T-helper 1 cell treated with Interleukin-12 subunit alpha and Interleukin-12 subunit beta and Interleukin-4 antibody, amounts not matched to agents 30 ng/mL and 1 ng/mL, for 36 hours (primary cell): ENCODE results near the gene RASD1. TPM values are rescaled to one million over a fixed set of nuclear protein-coding genes. Genes with fewer than 3 reads are reported as not detected.

Source experiments
- intact Hi-C: fragments of 100-400 bp; cut with micrococcal nuclease; formaldehyde crosslinking; loops from one replicate; pipeline ENCODE4 v1.15.1; 2024
- total RNA-seq: library from RNA; stranded (reverse); gene quantifications from 2 replicates; pipeline ENCODE4 v1.2.3, GENCODE V29; 2022

Gene RASD1
- total RNA-seq, 1 donor from 2014 or later = 2.1 TPM

- intact Hi-C loops = no loop called here
These were observed 16.0 kb upstream of the RASD1 start for GRCh38 chr17:17511881-17512858.

DNA sequence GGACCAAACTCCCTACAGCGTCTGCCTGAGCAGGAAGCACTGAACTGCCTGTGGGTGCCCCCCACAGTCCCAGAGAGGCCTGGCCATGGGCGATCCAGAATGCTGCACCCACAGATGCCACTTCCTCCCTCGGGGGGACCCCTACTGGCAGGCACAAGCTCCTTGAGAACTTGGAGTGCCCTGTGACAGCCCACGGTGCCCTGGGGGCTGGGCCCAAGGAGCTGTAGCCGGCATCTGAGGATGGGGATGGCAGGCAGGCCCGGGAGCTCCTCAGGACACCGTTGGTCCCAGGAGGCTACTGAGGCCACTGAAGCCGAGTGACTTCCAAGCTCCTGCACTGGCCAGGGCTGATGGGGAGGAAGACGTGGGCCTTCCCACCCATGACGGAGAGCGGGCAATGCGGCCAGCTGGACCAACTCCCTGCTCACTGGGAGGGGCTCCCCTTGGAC, 15.1 kb upstream of the RASD1 start:
- intact Hi-C loops = no loop called here

- intact Hi-C loops = no loop called here
These were observed 14.5 kb upstream of the RASD1 start for GRCh38 chr17:17510456-17511292.

DNA sequence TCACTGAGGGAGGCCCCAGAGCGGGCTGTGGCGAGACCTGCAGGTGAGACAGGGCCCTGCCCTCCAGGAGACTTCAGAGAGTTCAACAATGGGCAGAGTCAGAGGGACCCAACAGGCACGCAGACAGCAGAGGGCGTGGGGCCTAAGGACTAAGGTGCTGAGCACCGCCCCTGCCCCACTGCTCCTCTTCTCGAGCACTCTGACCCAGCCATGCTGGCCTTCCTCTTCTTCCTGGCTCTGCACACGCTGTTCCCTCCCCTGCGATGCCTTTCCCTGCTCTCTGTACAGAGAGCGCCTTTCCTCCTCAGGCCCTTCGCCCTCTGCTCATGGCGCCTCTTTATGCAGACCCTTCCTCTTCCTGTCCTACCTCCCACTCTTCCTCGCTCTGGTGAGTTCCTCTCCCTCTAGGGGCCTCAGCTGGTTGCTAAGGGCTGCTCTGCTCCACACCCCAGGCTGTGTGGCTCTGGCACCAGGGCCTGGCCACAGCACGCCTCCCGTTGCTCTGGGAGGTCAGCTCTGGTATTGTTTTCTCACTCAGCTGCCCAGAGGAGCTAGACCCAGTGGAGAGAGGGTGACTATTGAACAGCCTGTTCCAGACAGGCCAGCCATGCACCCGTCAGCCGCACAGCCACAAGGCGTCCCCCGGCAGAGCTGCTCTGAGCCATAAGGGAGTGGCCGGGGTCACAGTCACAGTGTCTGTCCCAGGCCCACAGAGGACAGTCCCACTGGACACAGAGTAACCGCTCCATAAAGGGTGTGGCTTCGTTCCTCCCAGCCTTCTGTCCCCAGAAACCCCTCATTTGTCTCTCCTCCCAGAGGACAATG, 13.6 kb upstream of the RASD1 start:
- intact Hi-C loops = no loop called here

- intact Hi-C loops = no loop called here
These were observed 12.7 kb upstream of the RASD1 start for GRCh38 chr17:17508646-17509591.

DNA sequence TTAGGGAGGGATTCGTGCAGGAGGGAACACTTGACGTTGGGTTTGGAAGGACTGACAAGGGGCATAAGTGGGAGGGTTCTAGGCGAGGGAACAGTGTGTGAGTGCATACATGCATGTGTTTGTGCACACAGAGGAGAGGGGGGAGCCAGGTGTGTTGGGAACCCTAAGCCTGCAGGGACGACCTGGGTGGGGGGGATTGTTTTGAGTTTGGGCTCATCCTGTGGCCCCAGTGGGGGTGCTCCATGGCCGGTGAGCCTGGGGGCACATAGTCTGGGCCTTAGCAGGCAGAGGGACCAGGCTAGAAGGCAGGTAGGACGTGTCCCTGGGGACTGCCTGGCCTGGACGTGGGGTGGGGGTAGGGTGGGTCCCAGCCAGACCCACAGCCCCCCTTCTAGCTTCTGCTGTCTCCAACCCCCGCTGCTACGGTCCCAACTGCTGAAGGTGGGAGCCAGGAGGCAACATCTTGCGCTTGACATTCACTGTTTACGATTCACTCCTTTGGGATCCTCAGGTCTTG, 11.9 kb upstream of the RASD1 start:
- intact Hi-C loops = no loop called here

DNA sequence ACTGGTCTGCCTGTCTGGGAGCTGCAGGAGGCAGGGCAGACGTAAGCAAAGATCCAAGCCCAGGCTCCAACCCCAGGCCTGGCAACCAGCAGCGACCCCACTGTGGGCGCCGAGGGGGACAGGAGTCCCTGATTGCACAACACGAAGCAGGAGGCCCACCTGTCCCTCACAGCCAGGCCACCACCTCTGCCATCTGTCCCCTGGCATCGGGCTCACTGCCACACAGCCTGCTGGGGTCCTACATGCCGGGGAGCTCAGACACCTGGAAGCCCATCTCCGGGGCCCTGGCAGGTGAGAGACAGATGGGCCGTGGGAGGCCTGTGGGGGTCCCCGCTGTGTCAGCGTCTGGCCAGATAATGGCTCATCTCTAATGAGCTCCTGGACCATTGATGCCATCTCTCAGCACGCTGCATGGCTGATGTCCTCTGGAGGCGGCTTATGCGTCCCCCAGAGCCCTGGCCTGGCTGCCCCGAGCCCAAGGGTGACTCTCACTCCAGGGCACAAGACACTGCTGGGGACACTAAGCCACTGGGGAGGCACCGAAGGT, 11.3 kb upstream of the RASD1 start:
- intact Hi-C loops = no loop called here

DNA sequence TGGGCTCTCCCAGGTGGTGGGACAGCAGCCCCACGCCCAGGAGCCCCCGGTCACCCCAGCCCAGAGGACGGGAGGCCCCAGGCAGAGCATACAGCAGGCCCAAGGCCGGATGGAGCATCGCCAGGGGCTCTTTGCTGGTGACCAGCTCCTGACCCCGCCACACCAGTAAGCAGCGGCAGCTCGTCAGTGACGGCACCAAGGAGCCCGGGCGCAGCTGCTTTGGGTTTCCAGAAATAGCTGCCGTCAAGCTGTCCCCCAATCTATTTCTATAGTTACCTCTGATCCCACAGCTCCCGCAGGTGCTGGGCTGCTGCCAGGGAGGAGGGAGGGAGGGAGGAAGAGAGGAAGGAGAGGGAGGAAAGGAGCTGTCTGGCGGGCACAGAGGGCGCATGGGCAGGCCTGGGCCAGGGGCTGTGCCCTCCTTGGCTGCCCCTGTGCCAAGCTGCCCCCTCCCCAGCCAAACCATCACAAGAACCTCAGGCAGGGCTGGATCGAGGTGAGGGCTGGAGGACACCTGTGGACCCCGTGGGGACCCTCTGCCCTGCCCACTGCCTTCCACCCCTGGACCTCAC, 10.8 kb upstream of the RASD1 start:
- intact Hi-C loops = no loop called here

GRCh38 chr17:17506181-17506741, 10.1 kb upstream of the RASD1 start:
- intact Hi-C loops = no loop called here

GRCh38 chr17:17505610-17506171, 9.5 kb upstream of the RASD1 start:
- intact Hi-C loops = no loop called here

- intact Hi-C loops = no loop called here
These were observed 9.0 kb upstream of the RASD1 start for GRCh38 chr17:17505151-17505550.

- intact Hi-C loops = no loop called here
These were observed 8.3 kb upstream of the RASD1 start for GRCh38 chr17:17504341-17505140.

DNA sequence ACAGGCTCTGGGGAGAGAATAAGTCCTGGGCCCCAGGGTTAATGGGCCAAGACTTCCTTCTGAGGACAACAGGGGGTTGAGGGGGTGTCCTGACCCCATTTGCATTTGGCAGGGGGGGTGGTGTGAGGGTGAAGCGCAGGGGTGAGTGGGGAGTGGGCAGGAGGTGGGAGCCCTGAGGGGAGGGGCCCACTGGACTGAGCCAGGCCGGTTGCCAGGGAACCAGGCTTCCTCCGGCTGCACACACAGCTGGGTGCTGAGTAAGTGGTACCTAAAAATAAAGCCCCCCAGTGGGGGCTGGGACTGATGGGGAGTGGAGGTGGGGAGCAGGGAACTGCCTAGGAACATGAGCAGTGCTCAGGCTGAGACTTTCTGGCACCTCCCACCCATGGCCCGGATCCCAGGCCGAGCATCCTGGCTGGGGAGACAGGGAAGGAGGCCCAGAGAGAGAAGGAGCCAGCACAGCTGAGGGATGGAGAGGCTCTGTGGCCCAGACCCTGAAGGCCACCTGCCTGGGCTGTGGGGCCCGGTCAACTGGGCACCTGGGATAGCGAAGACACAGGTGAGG, 7.5 kb upstream of the RASD1 start:
- intact Hi-C loops = no loop called here

- intact Hi-C loops = no loop called here
These were observed 6.8 kb upstream of the RASD1 start for GRCh38 chr17:17502741-17503565.

DNA sequence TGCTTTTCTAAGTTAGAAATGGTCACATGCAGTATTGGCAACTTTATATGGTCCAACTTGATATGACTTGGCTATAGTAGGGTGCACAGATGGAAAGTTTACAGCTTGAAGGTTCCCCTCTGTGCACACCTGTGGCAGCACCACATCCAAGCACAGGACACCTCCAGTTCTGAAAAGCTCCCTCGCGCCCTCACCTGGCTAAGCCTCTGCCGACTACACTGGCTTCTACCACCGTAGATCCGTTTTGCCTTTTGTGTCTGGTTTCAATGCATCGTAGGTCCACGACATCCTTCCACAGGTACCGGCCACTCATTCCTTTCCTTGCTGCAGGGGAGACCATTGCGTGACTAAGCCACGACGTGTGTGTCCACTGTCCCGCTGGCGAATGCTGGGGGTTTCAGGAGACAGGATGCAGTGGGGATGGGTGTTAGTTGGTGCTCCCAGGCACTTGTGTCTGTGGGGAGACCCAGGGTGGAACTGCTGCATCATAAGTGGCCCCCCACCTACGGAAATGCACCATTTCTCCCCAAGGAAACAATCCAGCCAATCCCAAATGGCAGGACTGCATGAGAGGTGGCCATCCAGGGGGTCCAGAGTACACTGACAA, 4.9 kb upstream of the RASD1 start:
- intact Hi-C loops = no loop called here
